ENCODE measurements around the gene EYS. TPM values are rescaled to one million over a fixed set of nuclear protein-coding genes. Genes with fewer than 3 reads are reported as not detected.

The EYS gene
- polyA plus RNA-seq, 2 of the 4 experiments (the other 2 are of a cell fraction), result 0.03 to 0.06 TPM

DNA sequence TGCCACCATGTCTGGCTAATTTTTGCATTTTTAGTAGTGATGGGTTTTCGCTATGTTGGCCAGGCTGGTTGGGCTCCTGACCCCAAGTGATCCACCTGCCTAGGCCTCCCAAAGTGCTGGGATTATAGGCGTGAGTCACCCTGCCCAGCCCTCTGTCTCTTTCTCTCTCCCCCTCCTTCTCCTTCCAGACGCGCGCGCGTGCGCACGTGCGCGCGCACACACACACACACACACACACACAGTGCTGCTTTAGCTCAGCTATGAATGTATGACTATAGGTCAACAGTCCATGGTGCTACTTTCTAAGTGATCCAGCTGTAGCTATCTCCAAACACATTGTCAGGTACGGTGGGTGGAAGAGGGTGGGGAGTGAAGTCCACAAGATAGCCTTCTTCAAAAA, 1621.9 kb downstream of the EYS start:
- 55% methylated on average over 3 of the region's 13 CpGs for WGBS (ENCODE audit: missing lambda C conversion rate)
- ATAC-seq (no peak), FAIRE-seq (no peak), DNase-seq (ENCODE audit: low read depth in 1 of 2, low spot score in 1 of 2) (no peak)
- H3K4me3 ChIP-seq, result no peak overlapping the region
- no peak overlapping the region for H3K4me2 ChIP-seq
- no peak for TF ChIP-seq RNF2 (IDR thresholded peaks at IDR 0.05; ENCODE audit: borderline replicate concordance, low read depth)
- no peak for TF ChIP-seq NFE2L2 (conservative IDR thresholded peaks at IDR 0.05; ENCODE audit: low read length)
- TF ChIP-seq HEYL (CRISPR knock-in tag; IDR thresholded peaks at IDR 0.05), result no peak
- no peak for TF ChIP-seq EHF (CRISPR knock-in tag; IDR thresholded peaks at IDR 0.05)
- TF ChIP-seq TP53 (CRISPR knock-in tag; IDR thresholded peaks at IDR 0.05), result no peak
- TF ChIP-seq, protein P1, sequence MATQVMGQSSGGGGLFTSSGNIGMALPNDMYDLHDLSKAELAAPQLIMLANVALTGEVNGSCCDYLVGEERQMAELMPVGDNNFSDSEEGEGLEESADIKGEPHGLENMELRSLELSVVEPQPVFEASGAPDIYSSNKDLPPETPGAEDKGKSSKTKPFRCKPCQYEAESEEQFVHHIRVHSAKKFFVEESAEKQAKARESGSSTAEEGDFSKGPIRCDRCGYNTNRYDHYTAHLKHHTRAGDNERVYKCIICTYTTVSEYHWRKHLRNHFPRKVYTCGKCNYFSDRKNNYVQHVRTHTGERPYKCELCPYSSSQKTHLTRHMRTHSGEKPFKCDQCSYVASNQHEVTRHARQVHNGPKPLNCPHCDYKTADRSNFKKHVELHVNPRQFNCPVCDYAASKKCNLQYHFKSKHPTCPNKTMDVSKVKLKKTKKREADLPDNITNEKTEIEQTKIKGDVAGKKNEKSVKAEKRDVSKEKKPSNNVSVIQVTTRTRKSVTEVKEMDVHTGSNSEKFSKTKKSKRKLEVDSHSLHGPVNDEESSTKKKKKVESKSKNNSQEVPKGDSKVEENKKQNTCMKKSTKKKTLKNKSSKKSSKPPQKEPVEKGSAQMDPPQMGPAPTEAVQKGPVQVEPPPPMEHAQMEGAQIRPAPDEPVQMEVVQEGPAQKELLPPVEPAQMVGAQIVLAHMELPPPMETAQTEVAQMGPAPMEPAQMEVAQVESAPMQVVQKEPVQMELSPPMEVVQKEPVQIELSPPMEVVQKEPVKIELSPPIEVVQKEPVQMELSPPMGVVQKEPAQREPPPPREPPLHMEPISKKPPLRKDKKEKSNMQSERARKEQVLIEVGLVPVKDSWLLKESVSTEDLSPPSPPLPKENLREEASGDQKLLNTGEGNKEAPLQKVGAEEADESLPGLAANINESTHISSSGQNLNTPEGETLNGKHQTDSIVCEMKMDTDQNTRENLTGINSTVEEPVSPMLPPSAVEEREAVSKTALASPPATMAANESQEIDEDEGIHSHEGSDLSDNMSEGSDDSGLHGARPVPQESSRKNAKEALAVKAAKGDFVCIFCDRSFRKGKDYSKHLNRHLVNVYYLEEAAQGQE (IDR thresholded peaks at IDR 0.05), result no peak
- no peak for TF ChIP-seq SMC3 (IDR thresholded peaks at IDR 0.05)
- TF ChIP-seq NPAS2 (CRISPR knock-in tag; IDR thresholded peaks at IDR 0.05; ENCODE audit: borderline replicate concordance), result no peak
- TF ChIP-seq, protein P2, sequence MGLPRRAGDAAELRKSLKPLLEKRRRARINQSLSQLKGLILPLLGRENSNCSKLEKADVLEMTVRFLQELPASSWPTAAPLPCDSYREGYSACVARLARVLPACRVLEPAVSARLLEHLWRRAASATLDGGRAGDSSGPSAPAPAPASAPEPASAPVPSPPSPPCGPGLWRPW (IDR thresholded peaks at IDR 0.05), result no peak
- TF ChIP-seq HOXA7 (CRISPR knock-in tag; IDR thresholded peaks at IDR 0.05), result no peak
- H3K9me3 ChIP-seq, result no peaks in the 10 kb centered on the region
- POLR2A ChIA-PET, result no interaction called here
- no peak overlapping the region for H3K27ac ChIP-seq
- CTCF ChIA-PET, result no interaction called here
- H3K4me1 ChIP-seq, result no peaks in the 10 kb centered on the region

DNA sequence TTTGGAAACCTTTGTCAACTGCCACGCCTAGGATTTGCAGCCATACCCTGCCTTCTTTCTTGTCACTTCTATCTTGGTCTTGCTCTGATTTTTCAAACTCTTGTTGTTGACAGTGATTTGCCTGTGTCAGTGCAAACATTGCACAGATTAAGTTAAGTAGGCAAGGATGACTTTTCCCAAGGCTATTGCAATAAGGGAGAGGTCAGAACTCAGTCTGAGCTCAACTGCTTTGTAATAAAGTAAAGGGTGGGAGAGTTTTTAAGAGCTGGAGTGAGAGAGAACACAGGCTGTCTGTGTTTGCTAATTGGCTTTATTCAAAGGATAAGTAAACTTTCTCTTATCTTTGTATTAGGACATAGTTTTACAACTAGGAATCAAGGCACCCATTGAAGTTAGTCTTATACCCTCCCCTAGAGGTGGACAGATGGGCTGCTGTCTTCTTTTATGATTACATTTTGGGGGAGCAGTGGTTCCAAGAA, 1622.8 kb downstream of the EYS start:
- ChIA-PET CTCF (no interaction called here), POLR2A (no interaction called here)
- 29% methylated on average over 1 of the region's 1 CpG for WGBS (ENCODE audit: missing lambda C conversion rate)
- TF ChIP-seq RFX5 (IDR thresholded peaks at IDR 0.05) (no peak), SMC3 (IDR thresholded peaks at IDR 0.05) (no peak), HEYL (CRISPR knock-in tag; IDR thresholded peaks at IDR 0.05) (no peak), HOXA7 (CRISPR knock-in tag; IDR thresholded peaks at IDR 0.05) (no peak), RAD21 (conservative IDR thresholded peaks at IDR 0.05 in 1 of 2, IDR thresholded peaks at IDR 0.05 in 1 of 2) (no peak), FOXS1 (CRISPR knock-in tag; IDR thresholded peaks at IDR 0.05) (no peak), RARB (CRISPR knock-in tag; IDR thresholded peaks at IDR 0.05) (no peak), CHD4 (IDR thresholded peaks at IDR 0.05; ENCODE audit: borderline replicate concordance) (no peak), HDAC2 (IDR thresholded peaks at IDR 0.05) (no peak), NFE2L2 (conservative IDR thresholded peaks at IDR 0.05; ENCODE audit: low read length) (no peak), POLR2AphosphoS2 (conservative IDR thresholded peaks at IDR 0.05; ENCODE audit: low read length) (no peak), KDM5A (IDR thresholded peaks at IDR 0.05) (no peak), EHMT2 (IDR thresholded peaks at IDR 0.05; ENCODE audit: low read depth) (no peak)
- TF ChIP-seq, protein P2 (IDR thresholded peaks at IDR 0.05), result no peak
- TF ChIP-seq, protein P3, sequence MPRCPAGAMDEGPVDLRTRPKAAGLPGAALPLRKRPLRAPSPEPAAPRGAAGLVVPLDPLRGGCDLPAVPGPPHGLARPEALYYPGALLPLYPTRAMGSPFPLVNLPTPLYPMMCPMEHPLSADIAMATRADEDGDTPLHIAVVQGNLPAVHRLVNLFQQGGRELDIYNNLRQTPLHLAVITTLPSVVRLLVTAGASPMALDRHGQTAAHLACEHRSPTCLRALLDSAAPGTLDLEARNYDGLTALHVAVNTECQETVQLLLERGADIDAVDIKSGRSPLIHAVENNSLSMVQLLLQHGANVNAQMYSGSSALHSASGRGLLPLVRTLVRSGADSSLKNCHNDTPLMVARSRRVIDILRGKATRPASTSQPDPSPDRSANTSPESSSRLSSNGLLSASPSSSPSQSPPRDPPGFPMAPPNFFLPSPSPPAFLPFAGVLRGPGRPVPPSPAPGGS (IDR thresholded peaks at IDR 0.05), result no peak
- TF ChIP-seq, protein P4, sequence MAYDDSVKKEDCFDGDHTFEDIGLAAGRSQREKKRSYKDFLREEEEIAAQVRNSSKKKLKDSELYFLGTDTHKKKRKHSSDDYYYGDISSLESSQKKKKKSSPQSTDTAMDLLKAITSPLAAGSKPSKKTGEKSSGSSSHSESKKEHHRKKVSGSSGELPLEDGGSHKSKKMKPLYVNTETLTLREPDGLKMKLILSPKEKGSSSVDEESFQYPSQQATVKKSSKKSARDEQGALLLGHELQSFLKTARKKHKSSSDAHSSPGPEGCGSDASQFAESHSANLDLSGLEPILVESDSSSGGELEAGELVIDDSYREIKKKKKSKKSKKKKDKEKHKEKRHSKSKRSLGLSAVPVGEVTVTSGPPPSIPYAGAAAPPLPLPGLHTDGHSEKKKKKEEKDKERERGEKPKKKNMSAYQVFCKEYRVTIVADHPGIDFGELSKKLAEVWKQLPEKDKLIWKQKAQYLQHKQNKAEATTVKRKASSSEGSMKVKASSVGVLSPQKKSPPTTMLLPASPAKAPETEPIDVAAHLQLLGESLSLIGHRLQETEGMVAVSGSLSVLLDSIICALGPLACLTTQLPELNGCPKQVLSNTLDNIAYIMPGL (CRISPR knock-in tag; IDR thresholded peaks at IDR 0.05; ENCODE audit: borderline replicate concordance), result no peak
- H3K9me3 ChIP-seq, result no peaks in the 10 kb centered on the region
- no peak overlapping the region for H3K4me3 ChIP-seq
- no peak for FAIRE-seq
- H3K4me2 ChIP-seq, result no peak overlapping the region
- no peak overlapping the region for H3K27ac ChIP-seq
- no peak for ATAC-seq
- DNase-seq (ENCODE audit: low read depth in 1 of 2, low spot score in 1 of 2), result peak in 1 of 2 experiments; percentile 1
- H3K4me1 ChIP-seq, result no peaks in the 10 kb centered on the region

Data from A549 (cell line).